ENCODE measurements around the gene CMTM3. TPM values are rescaled to one million over a fixed set of nuclear protein-coding genes. Genes with fewer than 3 reads are reported as not detected.
"Not testable (repeated sequence)": the region's sequence is repeated elsewhere in the genome, so short reads cannot be mapped to it uniquely, and the experiment has no call there.

The CMTM3 gene
- total RNA-seq, 1 donor from 2014 or later = 104 TPM

DNA sequence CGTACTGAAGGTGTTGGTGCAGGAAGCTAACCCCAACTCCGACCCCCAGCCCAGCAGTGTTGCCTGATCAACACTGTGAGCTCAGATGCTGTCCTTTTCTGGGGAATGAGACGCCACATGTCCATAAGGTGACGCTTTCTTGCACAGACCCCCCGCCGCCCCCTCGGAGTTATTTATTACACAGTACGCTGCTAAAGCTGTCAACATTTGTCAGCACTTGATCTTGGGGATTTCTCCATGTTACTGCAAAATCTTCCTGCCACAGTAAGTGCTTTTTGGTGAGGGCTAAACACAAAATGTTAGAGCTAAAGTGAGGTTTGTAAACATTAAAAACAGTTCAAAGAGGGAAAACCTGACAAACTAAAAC, 15.9 kb downstream of the CMTM3 start:
- DNase-seq (ENCODE audit: extremely low spot score, unreplicated experiment) = no peak
- Mint-ChIP-seq H3K9me3 (ENCODE audit: unreplicated experiment) (no peaks in the 10 kb centered on the region), H3K4me1 (ENCODE audit: unreplicated experiment) (peaks cover 56% of the 10 kb centered on the region), H3K4me3 (ENCODE audit: unreplicated experiment) (no peak overlapping the region), H3K27ac (ENCODE audit: unreplicated experiment) (no peak overlapping the region), H3K27me3 (ENCODE audit: unreplicated experiment) (no peaks in the 10 kb centered on the region), H3K36me3 (ENCODE audit: unreplicated experiment) (peaks cover 8% of the 10 kb centered on the region)
- TF ChIP-seq, protein P1, sequence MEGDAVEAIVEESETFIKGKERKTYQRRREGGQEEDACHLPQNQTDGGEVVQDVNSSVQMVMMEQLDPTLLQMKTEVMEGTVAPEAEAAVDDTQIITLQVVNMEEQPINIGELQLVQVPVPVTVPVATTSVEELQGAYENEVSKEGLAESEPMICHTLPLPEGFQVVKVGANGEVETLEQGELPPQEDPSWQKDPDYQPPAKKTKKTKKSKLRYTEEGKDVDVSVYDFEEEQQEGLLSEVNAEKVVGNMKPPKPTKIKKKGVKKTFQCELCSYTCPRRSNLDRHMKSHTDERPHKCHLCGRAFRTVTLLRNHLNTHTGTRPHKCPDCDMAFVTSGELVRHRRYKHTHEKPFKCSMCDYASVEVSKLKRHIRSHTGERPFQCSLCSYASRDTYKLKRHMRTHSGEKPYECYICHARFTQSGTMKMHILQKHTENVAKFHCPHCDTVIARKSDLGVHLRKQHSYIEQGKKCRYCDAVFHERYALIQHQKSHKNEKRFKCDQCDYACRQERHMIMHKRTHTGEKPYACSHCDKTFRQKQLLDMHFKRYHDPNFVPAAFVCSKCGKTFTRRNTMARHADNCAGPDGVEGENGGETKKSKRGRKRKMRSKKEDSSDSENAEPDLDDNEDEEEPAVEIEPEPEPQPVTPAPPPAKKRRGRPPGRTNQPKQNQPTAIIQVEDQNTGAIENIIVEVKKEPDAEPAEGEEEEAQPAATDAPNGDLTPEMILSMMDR (IDR thresholded peaks at IDR 0.05) = no peak

DNA sequence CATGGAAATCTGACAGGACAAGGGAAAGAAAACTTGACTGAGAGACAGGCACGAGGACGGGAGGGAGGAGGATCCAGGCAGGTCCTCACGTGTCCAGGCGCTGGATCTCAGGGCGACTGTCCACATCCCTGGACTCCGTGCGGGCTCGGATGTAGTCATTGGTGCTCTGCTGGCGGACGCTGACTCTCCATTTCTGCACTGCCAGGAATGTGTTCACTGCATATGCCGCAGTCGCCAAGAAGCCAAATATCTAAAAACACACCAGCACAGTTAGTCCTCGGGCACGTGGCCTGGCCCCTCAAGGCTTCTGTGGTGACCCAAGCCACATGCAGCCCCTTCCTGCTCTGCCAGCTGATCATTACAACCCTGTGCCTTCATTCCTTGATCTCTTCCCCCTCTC, 17.5 kb downstream of the CMTM3 start:
- H3K36me3 Mint-ChIP-seq (ENCODE audit: unreplicated experiment) = peaks cover 8% of the 10 kb centered on the region
- no peak overlapping the region for H3K27ac Mint-ChIP-seq (ENCODE audit: unreplicated experiment)
- H3K4me3 Mint-ChIP-seq (ENCODE audit: unreplicated experiment) = no peak overlapping the region
- DNase-seq (ENCODE audit: extremely low spot score, unreplicated experiment) = no peak
- peaks cover 41% of the 10 kb centered on the region for H3K4me1 Mint-ChIP-seq (ENCODE audit: unreplicated experiment)
- TF ChIP-seq, protein P1 (IDR thresholded peaks at IDR 0.05) = no peak
- H3K9me3 Mint-ChIP-seq (ENCODE audit: unreplicated experiment) = no peaks in the 10 kb centered on the region
- H3K27me3 Mint-ChIP-seq (ENCODE audit: unreplicated experiment) = no peaks in the 10 kb centered on the region

GRCh38 chr16:66622863-66623262, 18.4 kb downstream of the CMTM3 start:
- Mint-ChIP-seq H3K4me1 (ENCODE audit: unreplicated experiment) (peaks cover 32% of the 10 kb centered on the region), H3K27me3 (ENCODE audit: unreplicated experiment) (no peaks in the 10 kb centered on the region), H3K4me3 (ENCODE audit: unreplicated experiment) (no peak overlapping the region), H3K36me3 (ENCODE audit: unreplicated experiment) (peaks cover 8% of the 10 kb centered on the region), H3K9me3 (ENCODE audit: unreplicated experiment) (no peaks in the 10 kb centered on the region), H3K27ac (ENCODE audit: unreplicated experiment) (no peak overlapping the region)
- TF ChIP-seq, protein P1 (IDR thresholded peaks at IDR 0.05) = no peak
- DNase-seq (ENCODE audit: extremely low spot score, unreplicated experiment) = no peak

DNA sequence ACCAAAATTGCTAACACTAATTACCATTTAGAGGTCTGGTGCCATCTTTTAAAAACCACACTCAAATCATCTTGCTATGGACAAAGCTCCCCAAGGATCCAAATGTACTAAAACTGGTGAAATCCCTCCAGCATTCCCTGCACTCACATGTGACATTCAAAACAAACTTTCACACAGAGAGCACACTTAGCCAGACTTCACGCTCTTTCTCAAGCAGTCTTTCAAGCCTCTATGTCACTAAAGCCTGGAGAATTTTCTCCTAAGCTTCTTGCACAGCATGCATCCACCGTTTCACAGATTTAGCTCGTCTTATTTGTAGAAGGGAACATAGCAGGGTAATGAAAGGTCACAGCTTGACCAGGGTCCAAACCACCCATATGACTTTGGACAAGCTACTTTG, 19.3 kb downstream of the CMTM3 start:
- H3K4me1 Mint-ChIP-seq (ENCODE audit: unreplicated experiment) = peaks cover 23% of the 10 kb centered on the region
- H3K36me3 Mint-ChIP-seq (ENCODE audit: unreplicated experiment) = peaks cover 8% of the 10 kb centered on the region
- no peak for DNase-seq (ENCODE audit: extremely low spot score, unreplicated experiment)
- no peak overlapping the region for H3K27ac Mint-ChIP-seq (ENCODE audit: unreplicated experiment)
- no peaks in the 10 kb centered on the region for H3K27me3 Mint-ChIP-seq (ENCODE audit: unreplicated experiment)
- H3K9me3 Mint-ChIP-seq (ENCODE audit: unreplicated experiment) = no peaks in the 10 kb centered on the region
- TF ChIP-seq, protein P1 (IDR thresholded peaks at IDR 0.05) = no peak
- H3K4me3 Mint-ChIP-seq (ENCODE audit: unreplicated experiment) = no peak overlapping the region

DNA sequence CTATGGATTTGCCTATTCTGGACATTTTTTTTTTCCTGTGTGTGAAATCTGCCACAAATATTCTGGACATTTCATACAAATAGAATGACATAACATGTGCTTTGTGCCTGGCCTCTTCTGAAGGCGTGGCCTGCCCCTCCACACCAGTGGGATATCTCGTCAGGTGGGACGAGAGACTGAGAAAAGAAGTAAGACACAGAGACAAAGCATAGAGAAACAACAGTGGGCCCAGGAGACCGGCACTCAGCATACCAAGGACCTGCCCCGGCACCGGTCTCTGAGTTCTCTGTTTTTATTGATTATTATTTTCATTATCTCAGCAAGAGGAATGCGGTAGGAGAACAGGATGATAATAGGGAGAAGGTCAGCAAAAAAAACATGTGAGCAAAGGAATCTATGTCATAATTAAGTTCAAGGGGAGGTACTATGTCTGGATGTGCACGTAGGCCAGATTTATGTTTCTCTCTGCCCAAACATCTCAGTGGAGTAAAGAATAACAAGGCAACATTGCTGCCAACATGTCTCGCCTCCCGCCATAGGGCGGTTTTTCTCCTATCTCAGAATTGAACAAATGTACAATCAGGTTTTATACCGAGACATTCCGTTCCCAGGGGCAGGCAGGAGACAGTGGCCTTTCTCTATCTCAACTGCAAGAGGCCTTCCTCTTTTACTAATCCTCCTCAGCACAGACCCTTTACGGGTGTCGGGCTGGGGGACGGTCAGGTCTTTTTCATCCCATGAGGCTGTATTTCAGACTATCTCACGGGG, 23.3 kb downstream of the CMTM3 start:
- not testable (repeated sequence) for H3K9me3 Mint-ChIP-seq (ENCODE audit: unreplicated experiment); H3K4me3 Mint-ChIP-seq (ENCODE audit: unreplicated experiment); DNase-seq (ENCODE audit: extremely low spot score, unreplicated experiment); H3K36me3 Mint-ChIP-seq (ENCODE audit: unreplicated experiment); H3K27me3 Mint-ChIP-seq (ENCODE audit: unreplicated experiment); H3K4me1 Mint-ChIP-seq (ENCODE audit: unreplicated experiment); H3K27ac Mint-ChIP-seq (ENCODE audit: unreplicated experiment)
